Vagina (tissue), 2 donors: Measurements from ENCODE around the gene CLDN16. TPM values are rescaled to one million over a fixed set of nuclear protein-coding genes. Genes with fewer than 3 reads are reported as not detected.

Experiments
- DNase-seq, 2 donors: peaks; one replicate each; pipeline ENCODE4 v3.0.0-alpha.2; 2017; ENCODE audit errors: extremely low spot score in 2 of 2
- H3K27ac ChIP-seq: fragments of 200-600 bp; sonication (generic); one replicate; pipeline ENCODE4 v1.5.1; 2019
- H3K27me3 ChIP-seq: fragments of 200-600 bp; sonication (generic); one replicate; pipeline ENCODE4 v1.5.1; 2019
- H3K36me3 ChIP-seq, 2 donors: fragments of 200-600 bp; sonication (generic); one replicate each; pipeline ENCODE4 v1.5.1; 2017 to 2019
- H3K4me1 ChIP-seq: fragments of 200-600 bp; sonication (generic); one replicate; pipeline ENCODE4 v1.5.1; 2019
- H3K4me3 ChIP-seq, 2 donors: fragments of 200-600 bp; sonication (generic); 1 replicate in 1 of 2; 2 replicates in 1 of 2; pipeline ENCODE4 v1.5.1; 2016 to 2019
- H3K9me3 ChIP-seq: fragments of 200-600 bp; sonication (generic); one replicate; pipeline ENCODE4 v1.5.1; 2019
- POLR2A ChIP-seq, 2 donors: fragments of 450-650 bp; IDR thresholded peaks; one replicate each; pipeline ENCODE4 v1.6.1; 2017; ENCODE audit warnings: antibody characterized with exemption in 2 of 2, mild to moderate bottlenecking in 2 of 2, moderate library complexity in 2 of 2
- POLR2AphosphoS5 ChIP-seq, 2 donors: sonication (generic); formaldehyde crosslinking; IDR thresholded peaks; one replicate each; pipeline ENCODE4 v1.9.0; 2017; ENCODE audit warnings: antibody characterized with exemption in 2 of 2, mild to moderate bottlenecking in 2 of 2, low read depth in 1 of 2; ENCODE audit not compliant: insufficient read depth in 1 of 2
- intact Hi-C: fragments of 100-400 bp; cut with DNase I; formaldehyde crosslinking; loops from one replicate; pipeline ENCODE4 v1.15.1; 2023
- total RNA-seq: library from RNA; depleted of rRNA; stranded (reverse); fragments of >200 nt; gene quantifications from one replicate; pipeline ENCODE4 v1.2.3, GENCODE V29; 2016
- TF ChIP-seq, protein P1 (sequence below), 3 experiments: fragments of 450-650 bp in 2 of 3; fragments of 200-600 bp in 1 of 3; sonication (generic) in 1 of 3; IDR thresholded peaks; one replicate each; pipeline ENCODE4 v1.5.1; 2017 to 2019; ENCODE audit warnings: antibody characterized with exemption in 3 of 3, mild to moderate bottlenecking in 2 of 3, moderate library complexity in 2 of 3

The CLDN16 gene
- total RNA-seq, 1 donor from 2014 or later = 0.49 TPM

DNA sequence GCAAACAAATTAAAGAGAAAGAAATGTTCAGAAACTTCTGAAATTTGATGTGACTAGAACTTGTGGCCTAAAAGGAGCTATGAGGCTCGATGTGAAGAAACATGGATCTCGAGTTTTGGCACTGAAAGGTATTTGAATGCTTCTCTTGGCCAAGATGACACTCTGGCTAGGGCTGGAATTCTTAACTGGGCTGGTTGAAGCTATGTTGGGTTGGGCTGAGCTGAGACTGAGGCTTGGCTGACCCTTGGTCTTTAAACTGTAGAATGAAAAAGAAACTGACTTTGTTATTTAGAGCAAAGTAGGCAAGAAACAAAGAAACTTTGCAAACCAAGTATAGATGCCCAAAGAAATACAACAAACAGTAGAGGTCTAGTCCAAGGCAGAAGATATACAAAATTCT, 28.1 kb upstream of the CLDN16 start:
- TF ChIP-seq POLR2AphosphoS5 (IDR thresholded peaks at IDR 0.05; ENCODE audit: insufficient read depth in 1 of 2, low read depth in 1 of 2) (no peak), POLR2A (IDR thresholded peaks at IDR 0.05) (no peak)
- TF ChIP-seq, protein P1, sequence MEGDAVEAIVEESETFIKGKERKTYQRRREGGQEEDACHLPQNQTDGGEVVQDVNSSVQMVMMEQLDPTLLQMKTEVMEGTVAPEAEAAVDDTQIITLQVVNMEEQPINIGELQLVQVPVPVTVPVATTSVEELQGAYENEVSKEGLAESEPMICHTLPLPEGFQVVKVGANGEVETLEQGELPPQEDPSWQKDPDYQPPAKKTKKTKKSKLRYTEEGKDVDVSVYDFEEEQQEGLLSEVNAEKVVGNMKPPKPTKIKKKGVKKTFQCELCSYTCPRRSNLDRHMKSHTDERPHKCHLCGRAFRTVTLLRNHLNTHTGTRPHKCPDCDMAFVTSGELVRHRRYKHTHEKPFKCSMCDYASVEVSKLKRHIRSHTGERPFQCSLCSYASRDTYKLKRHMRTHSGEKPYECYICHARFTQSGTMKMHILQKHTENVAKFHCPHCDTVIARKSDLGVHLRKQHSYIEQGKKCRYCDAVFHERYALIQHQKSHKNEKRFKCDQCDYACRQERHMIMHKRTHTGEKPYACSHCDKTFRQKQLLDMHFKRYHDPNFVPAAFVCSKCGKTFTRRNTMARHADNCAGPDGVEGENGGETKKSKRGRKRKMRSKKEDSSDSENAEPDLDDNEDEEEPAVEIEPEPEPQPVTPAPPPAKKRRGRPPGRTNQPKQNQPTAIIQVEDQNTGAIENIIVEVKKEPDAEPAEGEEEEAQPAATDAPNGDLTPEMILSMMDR (IDR thresholded peaks at IDR 0.05) = no peak
- intact Hi-C loops = no loop called here
- H3K27ac ChIP-seq = no peak overlapping the region
- no peak overlapping the region for H3K4me3 ChIP-seq
- peaks cover 5% of the 10 kb centered on the region for H3K4me1 ChIP-seq
- H3K36me3 ChIP-seq = no peaks in the 10 kb centered on the region
- H3K9me3 ChIP-seq = no peaks in the 10 kb centered on the region
- no peak for DNase-seq
- no peaks in the 10 kb centered on the region for H3K27me3 ChIP-seq

DNA sequence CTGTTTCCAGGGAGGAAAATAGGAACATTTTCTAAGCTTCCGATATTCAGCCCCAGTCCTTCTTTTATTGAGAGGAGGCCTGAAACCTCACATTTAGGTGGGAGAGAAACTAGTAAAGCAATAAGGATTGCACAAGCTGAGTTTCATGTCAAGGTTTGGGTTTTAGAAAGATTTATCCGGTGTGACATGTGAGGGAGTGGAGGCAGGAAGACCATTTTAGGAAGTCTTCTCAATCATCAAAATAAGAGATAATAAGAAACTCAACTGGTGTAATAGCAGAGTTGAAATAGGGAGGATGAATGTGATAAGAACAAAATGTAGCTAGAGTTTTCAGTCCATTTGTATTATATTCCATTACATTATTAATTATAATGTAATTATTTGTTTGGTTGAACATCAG, 27.7 kb upstream of the CLDN16 start:
- DNase-seq = no peak
- no peaks in the 10 kb centered on the region for H3K36me3 ChIP-seq
- intact Hi-C loops = no loop called here
- no peak overlapping the region for H3K4me3 ChIP-seq
- peaks cover 5% of the 10 kb centered on the region for H3K4me1 ChIP-seq
- no peaks in the 10 kb centered on the region for H3K9me3 ChIP-seq
- no peak overlapping the region for H3K27ac ChIP-seq
- H3K27me3 ChIP-seq = no peaks in the 10 kb centered on the region
- no peak for TF ChIP-seq POLR2AphosphoS5 (IDR thresholded peaks at IDR 0.05; ENCODE audit: insufficient read depth in 1 of 2, low read depth in 1 of 2)
- TF ChIP-seq POLR2A (IDR thresholded peaks at IDR 0.05) = no peak
- TF ChIP-seq, protein P1 (IDR thresholded peaks at IDR 0.05) = no peak

DNA sequence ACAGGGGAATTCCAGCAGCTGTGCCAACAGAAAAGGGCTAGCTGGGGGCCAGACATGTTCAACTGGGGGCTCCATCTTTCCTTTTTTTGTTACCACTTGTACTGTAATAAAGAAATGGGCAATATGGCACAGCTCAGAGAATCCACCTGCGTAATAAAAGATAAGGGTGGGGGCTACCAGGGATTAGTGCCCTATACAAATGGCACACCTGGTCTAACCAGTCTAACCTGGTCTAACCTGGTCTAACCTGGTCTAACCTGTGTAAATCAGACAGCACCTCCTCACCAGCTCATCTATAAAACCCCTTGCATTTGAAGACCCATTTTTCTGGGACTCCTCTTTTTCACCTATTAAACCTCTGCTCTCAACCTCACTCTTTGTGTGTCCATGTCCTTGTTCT, 26.2 kb upstream of the CLDN16 start:
- Histone ChIP-seq H3K9me3 (no peaks in the 10 kb centered on the region), H3K4me3 (no peak overlapping the region), H3K36me3 (no peaks in the 10 kb centered on the region), H3K27ac (no peak overlapping the region), H3K27me3 (no peaks in the 10 kb centered on the region), H3K4me1 (peaks cover 9% of the 10 kb centered on the region)
- intact Hi-C loops = no loop called here
- no peak for DNase-seq
- TF ChIP-seq, protein P1 (IDR thresholded peaks at IDR 0.05) = no peak
- no peak for TF ChIP-seq POLR2AphosphoS5 (IDR thresholded peaks at IDR 0.05; ENCODE audit: insufficient read depth in 1 of 2, low read depth in 1 of 2)
- no peak for TF ChIP-seq POLR2A (IDR thresholded peaks at IDR 0.05)

DNA sequence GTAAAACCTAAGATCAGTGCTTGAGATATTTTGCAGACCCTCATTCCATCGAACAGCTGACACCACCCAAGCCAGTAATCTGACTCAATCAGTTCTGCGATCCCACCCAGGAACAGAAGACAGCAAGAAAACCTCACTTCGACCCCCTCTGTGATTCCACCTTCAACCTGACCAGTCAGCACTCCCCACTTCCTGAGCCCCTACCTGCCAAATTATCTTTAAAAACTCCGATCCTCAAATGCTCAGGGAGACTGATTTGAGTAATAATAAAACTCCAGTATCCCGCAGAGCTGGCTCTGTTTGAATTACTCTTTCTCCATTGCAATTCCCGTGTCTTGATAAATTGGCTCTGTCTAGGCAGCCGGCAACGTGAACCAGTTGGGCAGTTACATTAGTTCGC, 25.7 kb upstream of the CLDN16 start:
- intact Hi-C loops = no loop called here
- DNase-seq = no peak
- no peak for TF ChIP-seq POLR2AphosphoS5 (IDR thresholded peaks at IDR 0.05; ENCODE audit: insufficient read depth in 1 of 2, low read depth in 1 of 2)
- TF ChIP-seq, protein P1 (IDR thresholded peaks at IDR 0.05) = no peak
- no peak for TF ChIP-seq POLR2A (IDR thresholded peaks at IDR 0.05)
- Histone ChIP-seq H3K27ac (no peak overlapping the region), H3K27me3 (no peaks in the 10 kb centered on the region), H3K9me3 (no peaks in the 10 kb centered on the region), H3K4me1 (peaks cover 9% of the 10 kb centered on the region), H3K4me3 (no peak overlapping the region), H3K36me3 (no peaks in the 10 kb centered on the region)

DNA sequence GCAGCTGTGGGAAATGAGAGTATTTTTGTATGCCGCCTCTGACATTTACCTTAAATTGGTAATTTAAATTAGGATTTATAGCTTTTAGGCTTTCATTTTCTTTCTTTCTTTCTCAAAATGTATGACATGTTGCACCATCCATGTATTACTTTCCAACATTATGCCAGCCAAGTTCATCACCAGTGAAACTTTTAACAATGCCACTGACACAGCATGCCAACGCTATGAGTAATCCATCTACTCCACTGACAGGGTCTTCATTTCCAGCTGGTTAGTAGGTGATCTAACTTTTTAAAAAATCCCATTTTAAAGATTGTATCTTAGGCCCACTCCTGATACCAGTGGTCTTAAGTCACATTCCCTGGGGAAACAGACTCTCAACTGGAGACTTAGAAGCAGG, 21.8 kb upstream of the CLDN16 start:
- no peak for TF ChIP-seq POLR2A (IDR thresholded peaks at IDR 0.05)
- TF ChIP-seq POLR2AphosphoS5 (IDR thresholded peaks at IDR 0.05; ENCODE audit: insufficient read depth in 1 of 2, low read depth in 1 of 2) = peak in 1 of 2 donors; percentile 46
- TF ChIP-seq, protein P1 (IDR thresholded peaks at IDR 0.05) = no peak
- no peak for DNase-seq
- intact Hi-C loops = no loop called here
- no peaks in the 10 kb centered on the region for H3K27me3 ChIP-seq
- H3K9me3 ChIP-seq = no peaks in the 10 kb centered on the region
- no peak overlapping the region for H3K27ac ChIP-seq
- H3K4me3 ChIP-seq = no peak overlapping the region
- peaks cover 9% of the 10 kb centered on the region for H3K4me1 ChIP-seq
- H3K36me3 ChIP-seq = no peaks in the 10 kb centered on the region
